SK-N-SH treated with all-trans-retinoic acid at 6 μM for 48 hours (cell line): ENCODE data around the gene LRP2.

Experiments
- ARNTL ChIP-seq: fragments of 450-650 bp; formaldehyde crosslinking; IDR thresholded peaks from 2 replicates; pipeline ENCODE4 v1.5.0; 2020; ENCODE audit warnings: low read depth, mild to moderate bottlenecking, moderate library complexity, borderline replicate concordance
- BACH2 ChIP-seq: fragments of 250-450 bp; sonication (Bioruptor Pico); IDR thresholded peaks from 2 replicates; pipeline ENCODE4 v1.9.0; 2021; ENCODE audit warnings: mild to moderate bottlenecking, borderline replicate concordance
- CSDC2 ChIP-seq: fragments of 250-450 bp; sonication (Bioruptor Pico); IDR thresholded peaks from 2 replicates; pipeline ENCODE4 v1.5.0; 2020; ENCODE audit warnings: mild to moderate bottlenecking, moderate library complexity
- CSRNP3 ChIP-seq: fragments of 250-450 bp; sonication (Bioruptor Pico); IDR thresholded peaks from 2 replicates; pipeline ENCODE4 v1.5.1; 2021; ENCODE audit warnings: mild to moderate bottlenecking, moderate library complexity
- PATZ1 ChIP-seq: fragments of 250-450 bp; sonication (Bioruptor Pico); IDR thresholded peaks from 2 replicates; pipeline ENCODE4 v1.8.0; 2020; ENCODE audit warnings: mild to moderate bottlenecking, moderate library complexity, borderline replicate concordance
- POU6F1 ChIP-seq: fragments of 250-450 bp; sonication (Bioruptor Pico); IDR thresholded peaks from 2 replicates; pipeline ENCODE4 v1.8.0; 2021; ENCODE audit warnings: low read depth, mild to moderate bottlenecking, moderate library complexity, borderline replicate concordance
- RARB ChIP-seq: fragments of 250-450 bp; sonication (Bioruptor Pico); IDR thresholded peaks from 2 replicates; pipeline ENCODE4 v1.8.0; 2021; ENCODE audit warnings: mild to moderate bottlenecking, moderate library complexity
- SNAI2 ChIP-seq: fragments of 250-450 bp; sonication (Bioruptor Pico); IDR thresholded peaks from 2 replicates; pipeline ENCODE4 v1.5.0; 2020; ENCODE audit warnings: mild to moderate bottlenecking, moderate library complexity
- TCF4 ChIP-seq: fragments of 250-450 bp; sonication (Bioruptor Pico); IDR thresholded peaks from 2 replicates; pipeline ENCODE4 v1.8.0; 2021; ENCODE audit warnings: mild to moderate bottlenecking, moderate library complexity, borderline replicate concordance
- TOX ChIP-seq: fragments of 250-450 bp; sonication (Bioruptor Pico); IDR thresholded peaks from 2 replicates; pipeline ENCODE4 v1.8.0; 2021; ENCODE audit warnings: mild to moderate bottlenecking, moderate library complexity, borderline replicate concordance
- TSHZ2 ChIP-seq: fragments of 250-450 bp; sonication (Bioruptor Pico); IDR thresholded peaks from 2 replicates; pipeline ENCODE4 v1.5.0; 2020; ENCODE audit warnings: mild to moderate bottlenecking, moderate library complexity
- ZFP30 ChIP-seq: fragments of 450-650 bp; formaldehyde crosslinking; IDR thresholded peaks from 2 replicates; pipeline ENCODE4 v1.5.0; 2022; ENCODE audit warnings: mild to moderate bottlenecking, moderate library complexity
- ZNF565 ChIP-seq: fragments of 450-650 bp; formaldehyde crosslinking; conservative IDR thresholded peaks from 2 replicates; pipeline ENCODE4 v1.5.0; 2020; ENCODE audit warnings: low read depth, mild to moderate bottlenecking, moderate library complexity

GRCh38 chr2:169320561-169320960 is 41.8 kb downstream of the LRP2 start:
- TF ChIP-seq TCF4 (CRISPR knock-in tag) (no peak), CSRNP3 (CRISPR knock-in tag) (no peak), TOX (no peak), ARNTL (CRISPR knock-in tag) (no peak), POU6F1 (CRISPR knock-in tag) (no peak), CSDC2 (CRISPR knock-in tag) (no peak), BACH2 (no peak), ZNF565 (CRISPR knock-in tag) (no peak), PATZ1 (no peak), TSHZ2 (CRISPR knock-in tag) (no peak), RARB (CRISPR knock-in tag) (no peak), SNAI2 (CRISPR knock-in tag) (no peak), ZFP30 (CRISPR knock-in tag) (no peak)
